HuH-7 (cell line): Measurements from ENCODE around the gene KBTBD7.
A peak's percentile ranks its signal among the peaks of the same experiment; 100 is the strongest.

ENCODE experiments used
- DNase-seq: peaks from one replicate; pipeline ENCODE4 v3.0.0; 2011; ENCODE audit warnings: low spot score

The KBTBD7 gene, protein sequence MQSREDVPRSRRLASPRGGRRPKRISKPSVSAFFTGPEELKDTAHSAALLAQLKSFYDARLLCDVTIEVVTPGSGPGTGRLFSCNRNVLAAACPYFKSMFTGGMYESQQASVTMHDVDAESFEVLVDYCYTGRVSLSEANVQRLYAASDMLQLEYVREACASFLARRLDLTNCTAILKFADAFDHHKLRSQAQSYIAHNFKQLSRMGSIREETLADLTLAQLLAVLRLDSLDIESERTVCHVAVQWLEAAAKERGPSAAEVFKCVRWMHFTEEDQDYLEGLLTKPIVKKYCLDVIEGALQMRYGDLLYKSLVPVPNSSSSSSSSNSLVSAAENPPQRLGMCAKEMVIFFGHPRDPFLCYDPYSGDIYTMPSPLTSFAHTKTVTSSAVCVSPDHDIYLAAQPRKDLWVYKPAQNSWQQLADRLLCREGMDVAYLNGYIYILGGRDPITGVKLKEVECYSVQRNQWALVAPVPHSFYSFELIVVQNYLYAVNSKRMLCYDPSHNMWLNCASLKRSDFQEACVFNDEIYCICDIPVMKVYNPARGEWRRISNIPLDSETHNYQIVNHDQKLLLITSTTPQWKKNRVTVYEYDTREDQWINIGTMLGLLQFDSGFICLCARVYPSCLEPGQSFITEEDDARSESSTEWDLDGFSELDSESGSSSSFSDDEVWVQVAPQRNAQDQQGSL

DNA sequence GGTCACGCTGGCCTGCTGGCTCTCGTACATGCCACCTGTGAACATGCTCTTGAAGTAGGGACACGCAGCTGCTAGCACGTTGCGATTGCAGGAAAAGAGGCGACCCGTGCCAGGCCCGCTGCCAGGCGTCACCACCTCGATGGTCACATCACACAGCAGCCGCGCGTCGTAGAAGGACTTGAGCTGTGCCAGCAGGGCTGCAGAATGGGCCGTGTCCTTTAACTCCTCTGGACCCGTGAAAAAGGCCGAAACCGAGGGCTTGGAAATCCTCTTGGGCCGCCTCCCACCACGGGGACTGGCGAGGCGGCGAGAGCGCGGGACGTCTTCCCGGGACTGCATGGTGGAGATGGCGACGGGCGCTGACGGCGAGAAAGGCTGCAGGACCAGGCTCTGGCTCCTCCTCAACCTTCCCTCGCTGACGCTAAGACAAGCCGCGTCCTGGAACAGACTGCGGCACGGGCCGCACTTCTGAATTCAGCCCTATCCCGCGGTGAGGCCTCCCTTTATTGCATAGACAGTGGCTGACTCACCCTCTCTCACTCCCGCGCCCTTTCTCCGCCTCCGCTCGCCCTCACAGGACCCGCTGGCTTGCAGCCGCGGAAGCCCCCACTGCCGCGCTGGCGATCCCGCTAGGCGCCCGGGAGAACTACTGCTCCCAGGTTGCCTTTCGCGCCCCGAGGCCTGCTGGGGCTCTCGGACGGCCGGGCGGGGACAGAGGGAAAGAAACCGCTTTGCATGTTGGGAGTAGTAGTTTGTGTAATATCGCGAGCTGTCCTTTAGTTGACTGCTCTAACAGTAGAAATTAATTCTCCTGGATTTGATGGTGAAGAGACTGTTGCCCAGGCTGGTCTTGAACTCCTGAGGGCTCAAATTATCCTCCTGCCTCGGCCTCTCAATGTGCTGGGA is at the start of gene KBTBD7:
Gene KBTBD7, minus strand, starts transcription at position 651 of the 906 bp plus-strand sequence. Its CDS starts 312 bp downstream, at position 339.
- peak; percentile 61 for DNase-seq

DNA sequence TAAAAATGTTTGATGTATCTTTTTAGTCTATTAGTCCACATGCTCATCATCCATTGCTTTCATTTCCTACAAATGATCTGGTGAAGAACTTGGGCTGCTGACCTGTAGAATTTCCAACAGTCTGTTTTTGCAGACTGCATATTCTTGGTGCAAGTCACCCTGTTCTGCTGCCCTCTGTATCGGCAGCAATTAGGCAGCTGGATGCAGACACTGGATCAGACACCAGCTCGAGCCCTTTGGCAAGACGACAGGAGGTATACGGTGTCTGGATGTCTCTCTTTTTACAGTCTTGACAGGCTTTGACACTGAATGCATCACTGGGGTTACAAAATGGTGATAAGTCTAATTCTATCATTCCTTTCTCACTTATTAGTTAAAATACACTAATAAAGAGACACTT is 47.3 kb upstream of the KBTBD7 start:
- DNase-seq, result no peak

DNA sequence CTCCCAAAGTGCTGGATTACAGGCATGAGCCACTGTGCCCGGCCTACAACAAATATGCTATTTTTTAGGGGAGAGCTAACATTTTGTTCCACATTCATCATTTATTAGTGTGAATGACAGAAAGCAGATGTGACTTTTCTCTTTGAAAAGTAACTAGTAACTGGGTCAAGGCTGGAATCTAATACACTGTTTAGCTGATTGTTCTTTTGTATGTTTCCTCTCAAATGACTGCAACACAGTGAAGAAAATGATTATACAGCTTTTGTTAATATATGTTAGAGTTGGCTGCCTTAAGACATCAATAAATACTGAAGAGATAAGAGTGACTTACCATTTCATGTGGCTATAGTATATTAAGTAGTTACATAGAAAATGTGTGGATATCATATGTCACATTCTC is 42.0 kb upstream of the KBTBD7 start:
- no peak for DNase-seq

DNA sequence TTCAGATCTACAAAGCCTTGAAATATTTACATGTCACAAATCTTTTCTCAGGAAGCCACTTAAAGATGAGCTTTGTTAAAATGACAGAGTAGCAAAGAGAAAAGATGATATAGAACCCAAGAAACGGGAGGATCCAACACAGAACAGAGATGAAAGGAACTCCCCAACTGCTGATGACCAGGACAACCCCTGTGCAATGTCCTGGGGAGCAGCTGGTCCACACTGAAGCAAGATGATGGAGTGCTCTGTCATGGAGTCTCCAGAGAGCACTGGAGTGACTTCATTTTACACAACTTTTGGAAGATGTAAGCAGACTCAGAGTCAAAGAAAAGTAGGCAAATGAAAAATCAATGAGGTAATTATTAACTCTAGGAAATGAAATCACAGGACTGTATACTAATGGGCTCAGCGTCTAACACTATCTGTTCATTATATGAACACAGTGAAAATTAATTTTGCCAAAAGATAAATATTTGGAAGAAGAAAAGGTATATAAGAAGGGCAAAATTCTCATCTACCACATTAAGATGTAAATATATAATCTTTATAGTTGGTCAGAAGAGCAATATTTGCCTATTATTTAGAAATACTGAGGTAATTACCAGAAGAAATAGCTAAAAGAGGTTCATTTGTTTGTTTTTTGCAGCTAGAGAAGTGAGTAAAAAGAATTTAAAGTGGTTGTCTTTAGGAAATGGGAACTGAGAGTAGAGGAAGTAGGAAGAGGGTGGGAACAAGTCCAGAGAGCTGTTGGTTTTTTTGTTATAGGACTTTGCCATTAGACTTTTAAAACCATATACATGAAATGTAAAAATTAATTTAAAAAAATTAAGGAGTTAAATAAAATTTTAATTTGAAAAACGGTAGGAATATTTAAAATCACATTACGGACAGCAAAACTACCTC is 38.5 kb upstream of the KBTBD7 start:
- DNase-seq, result no peak

DNA sequence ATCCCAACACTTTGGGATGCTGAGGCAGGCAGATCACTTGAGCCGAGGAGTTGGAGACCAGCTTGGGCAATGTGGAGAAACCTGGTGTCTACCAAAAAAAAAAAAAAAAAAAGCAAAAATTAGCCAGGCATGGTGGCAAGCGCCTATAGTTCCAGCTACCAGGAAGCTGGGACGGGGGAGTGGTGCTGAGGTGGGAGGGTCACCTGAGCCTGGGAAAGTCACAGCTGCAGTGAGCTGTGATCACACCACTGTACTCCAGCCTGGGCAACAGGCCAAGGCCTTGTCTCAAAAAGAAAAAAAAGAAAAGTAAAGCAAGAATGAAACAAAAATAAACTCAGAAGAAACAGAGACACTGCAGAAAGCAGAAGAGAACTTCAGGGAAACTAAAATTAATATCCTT is 37.4 kb upstream of the KBTBD7 start:
- DNase-seq, result no peak

DNA sequence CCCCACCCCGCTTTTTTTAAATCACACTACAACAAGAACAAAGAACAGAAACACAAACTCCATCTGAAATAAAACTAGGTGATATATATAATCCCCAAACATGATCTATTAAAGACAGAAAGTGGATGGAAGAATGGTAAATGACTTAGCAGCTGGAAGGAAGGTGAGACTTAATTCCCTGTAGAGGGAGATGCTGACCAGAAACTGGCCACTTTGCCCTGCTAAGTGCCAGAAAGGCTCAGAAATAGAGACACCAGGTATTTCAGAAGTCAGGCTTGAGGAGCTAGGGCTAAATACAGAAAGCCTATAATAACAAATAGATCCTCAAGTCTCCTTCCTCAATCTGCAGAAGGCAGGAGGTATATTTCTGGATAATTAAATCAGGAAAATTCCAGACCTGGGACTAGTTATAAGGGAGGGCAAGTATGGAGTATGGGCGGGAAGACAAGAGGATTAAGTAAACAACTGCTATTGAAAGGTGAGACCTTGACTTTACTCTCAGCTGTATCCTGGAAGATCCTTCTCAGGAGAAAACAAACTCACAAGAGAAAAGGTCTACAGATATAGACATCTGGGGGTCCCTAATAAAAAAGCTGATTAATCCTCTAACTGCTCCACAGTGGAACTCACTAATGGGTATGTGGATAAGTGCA is 36.8 kb upstream of the KBTBD7 start:
- DNase-seq, result no peak

DNA sequence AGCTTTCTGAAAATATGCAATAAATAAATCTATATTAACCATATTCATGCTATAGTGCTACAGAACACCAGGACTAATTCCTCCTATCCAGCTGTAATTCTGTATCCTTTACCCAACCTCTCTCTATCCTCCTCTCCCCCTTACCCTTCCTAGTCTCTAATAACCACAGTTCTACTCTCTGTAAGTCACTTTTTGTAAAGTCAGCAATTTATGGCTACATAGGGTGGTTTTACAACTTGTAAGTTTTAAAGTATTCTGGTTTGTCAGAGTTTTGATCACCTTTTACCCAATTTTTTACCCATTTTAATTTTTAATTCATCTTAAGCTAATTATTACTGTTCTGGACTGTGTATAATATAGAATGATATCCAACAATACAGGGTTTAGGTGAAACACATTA is 35.0 kb upstream of the KBTBD7 start:
- no peak for DNase-seq

DNA sequence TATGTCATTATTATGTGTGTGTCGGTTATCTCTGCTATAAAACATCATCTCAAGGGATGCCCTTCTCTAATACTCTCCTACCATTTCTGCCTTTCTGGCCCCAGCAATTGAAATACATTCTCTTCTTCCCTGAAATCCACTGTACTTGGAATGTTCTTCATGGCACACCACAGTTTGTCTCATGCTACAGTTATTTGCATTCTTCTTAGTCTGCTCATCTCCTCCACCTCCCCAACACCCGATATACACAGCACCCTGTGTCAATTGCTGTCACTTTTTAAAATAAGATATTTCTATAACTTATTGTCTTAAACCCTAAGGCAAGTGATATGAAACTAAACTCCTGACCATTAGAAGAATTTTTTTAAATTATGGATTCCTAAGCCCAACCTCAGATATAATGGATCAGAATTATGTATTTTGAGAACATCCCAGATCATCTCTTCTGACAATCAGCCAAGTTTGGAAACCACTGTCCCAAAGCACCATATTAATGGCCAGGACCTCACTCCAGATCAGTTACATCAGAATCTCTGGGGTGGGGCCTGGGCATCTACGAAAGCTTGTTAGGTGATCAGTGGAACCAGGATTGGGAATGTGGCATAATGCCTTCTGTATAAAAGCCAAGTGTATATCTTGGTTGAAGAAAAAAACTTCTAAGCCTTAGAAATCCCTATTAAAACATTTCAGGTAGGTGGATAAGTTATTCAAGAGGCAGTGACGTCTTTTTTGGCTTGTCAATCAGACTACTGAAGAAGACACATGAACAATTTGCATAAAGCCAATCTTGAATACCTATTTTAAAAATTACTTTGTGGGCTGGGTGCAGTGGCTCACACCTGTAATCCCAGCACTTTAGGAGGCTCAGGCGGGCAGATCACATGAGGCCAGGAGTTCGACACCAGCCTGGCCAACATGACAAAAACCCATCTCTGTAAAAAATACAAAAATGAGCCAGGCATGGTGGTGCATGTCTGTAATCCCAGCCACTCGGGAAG is 30.0 kb upstream of the KBTBD7 start:
- no peak for DNase-seq

DNA sequence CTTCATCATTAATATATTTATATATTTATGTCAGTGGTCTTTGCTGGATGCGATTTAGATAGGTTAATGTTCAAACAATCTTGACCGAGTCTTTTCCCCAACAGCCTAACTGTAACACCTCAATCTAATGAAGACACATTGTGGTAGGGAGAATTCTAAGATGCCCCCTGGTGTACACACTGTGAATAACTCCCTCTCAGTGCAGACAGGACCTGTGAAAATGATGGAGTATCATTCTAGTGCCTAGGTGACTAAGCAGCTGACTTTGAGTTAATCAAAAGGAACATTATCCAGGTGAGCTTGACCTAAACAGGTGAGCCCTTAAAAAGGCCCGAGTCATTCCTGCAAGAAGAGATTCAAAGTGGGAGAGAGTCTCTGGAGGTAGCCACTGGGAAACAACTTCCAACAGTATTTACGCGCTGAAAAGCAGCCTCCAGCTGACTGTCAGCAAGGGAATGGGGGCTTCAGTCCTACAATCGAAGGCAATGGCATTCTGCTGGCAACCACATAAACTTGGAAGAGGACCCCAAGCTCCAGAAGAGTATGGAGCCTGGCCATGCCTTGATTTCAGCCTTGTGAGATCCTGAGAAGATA is 28.0 kb upstream of the KBTBD7 start:
- peak; percentile 32 for DNase-seq

DNA sequence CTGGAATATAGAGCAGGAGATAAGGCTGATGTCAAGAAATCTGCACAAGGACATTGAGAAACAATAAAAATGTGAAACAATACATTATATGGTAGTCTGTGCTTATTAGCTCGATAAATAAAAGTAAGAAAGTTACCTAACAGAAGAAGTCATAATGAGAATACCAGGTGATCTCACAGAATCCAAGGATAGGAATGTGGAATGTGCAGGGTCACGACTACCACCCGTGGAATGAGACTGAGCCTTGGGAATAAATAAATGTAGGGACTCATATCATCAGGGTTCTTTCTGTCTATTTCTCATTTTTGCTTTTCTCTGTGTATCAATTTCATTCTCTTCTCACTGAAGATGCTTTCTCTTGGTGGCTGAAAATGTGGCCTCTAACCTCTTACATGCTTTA is 26.0 kb upstream of the KBTBD7 start:
- DNase-seq, result no peak

DNA sequence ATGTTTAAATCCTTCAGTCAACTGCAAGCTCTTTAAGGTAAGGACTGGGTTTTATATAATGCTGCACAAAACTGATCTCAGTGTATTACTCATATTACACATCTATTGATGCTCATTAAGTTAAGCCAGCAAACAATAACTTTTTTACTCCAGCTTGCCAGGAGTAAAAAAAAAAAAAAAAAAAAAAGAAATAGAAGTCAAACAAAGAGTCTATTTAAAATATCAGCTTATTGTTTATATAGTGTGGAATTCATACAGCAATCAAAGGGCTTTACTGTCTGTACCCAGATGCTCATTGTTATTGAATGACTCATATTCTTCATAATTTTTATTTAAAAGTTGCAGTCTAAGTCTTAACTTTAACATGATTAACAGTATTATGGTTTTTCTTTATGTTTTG is 21.8 kb upstream of the KBTBD7 start:
- no peak for DNase-seq

DNA sequence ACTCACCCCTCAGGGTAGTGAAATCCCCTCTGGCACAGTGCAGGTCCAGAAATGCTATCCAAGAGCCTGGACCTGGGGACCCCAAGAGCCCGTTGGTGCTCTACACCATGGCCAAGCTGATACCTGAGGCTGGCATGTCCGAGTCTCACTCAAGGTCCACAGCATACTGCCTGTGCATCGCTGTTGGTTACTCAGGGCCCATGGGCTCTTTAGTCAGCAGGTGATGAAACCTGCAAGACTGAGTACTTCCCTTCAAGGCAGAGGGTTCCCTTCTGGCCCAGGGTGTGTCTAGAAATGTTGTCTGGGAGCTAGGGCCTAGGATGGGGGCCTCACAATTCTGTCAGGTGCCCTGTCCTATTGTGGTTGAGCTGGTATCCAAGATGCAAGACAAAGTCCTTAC is 19.6 kb upstream of the KBTBD7 start:
- no peak for DNase-seq

DNA sequence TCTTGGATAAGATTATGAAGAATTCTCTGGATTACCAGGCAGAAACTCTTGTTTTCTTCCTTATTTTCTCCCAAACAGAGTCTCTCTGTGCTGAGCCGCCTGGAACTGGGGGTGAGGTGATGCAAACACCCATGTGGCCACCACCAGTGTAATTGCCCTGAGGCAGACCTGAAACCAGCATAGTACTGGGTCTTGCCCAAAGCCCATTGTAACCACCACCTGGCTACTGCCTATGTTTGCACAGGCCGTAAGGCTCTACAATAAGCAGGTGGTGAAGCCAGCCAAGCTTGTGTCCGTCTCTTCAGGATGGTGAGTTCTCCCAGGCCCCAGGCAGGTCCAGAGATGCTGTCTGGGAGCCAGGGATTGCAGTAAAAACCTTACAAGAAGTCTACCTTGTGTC is 18.9 kb upstream of the KBTBD7 start:
- DNase-seq, result no peak

DNA sequence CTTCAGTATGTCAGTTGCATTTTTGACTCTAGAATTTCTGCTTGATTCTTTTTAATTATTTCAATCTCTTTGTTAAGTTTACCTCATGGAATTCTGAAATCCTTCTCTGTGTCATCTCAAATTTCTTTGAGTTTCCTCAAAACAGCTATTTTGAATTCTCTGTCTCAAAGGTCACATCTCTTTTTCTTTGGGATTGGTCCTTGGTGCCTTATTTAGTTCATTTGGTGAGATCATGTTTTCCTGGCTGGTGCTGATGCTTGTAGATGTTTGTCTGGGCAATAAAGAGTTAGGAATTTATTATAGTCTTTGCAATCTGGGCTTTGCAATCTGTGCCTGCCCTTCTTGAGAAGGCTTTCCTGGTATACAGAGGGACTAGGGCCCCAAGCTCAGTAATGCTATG is 18.5 kb upstream of the KBTBD7 start:
- DNase-seq, result no peak

DNA sequence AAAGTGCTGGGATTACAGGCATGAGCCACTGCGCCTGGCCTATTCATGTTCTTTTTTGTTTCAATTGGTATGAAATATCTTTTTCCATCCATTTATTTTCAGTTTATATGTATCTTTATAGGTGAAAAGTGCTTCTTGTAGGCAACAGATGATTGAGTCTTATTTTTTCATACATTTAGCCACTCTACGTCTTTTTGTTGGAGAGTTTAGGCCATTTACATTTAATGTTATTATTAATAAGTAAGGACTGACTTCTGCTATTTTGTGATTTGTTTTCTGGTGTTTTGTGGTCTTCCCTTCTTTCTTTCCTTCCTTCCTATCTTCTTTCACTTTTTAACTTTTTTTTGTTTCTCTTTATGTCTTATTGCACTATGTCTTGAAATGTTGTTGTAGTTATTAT is 16.7 kb upstream of the KBTBD7 start:
- no peak for DNase-seq

DNA sequence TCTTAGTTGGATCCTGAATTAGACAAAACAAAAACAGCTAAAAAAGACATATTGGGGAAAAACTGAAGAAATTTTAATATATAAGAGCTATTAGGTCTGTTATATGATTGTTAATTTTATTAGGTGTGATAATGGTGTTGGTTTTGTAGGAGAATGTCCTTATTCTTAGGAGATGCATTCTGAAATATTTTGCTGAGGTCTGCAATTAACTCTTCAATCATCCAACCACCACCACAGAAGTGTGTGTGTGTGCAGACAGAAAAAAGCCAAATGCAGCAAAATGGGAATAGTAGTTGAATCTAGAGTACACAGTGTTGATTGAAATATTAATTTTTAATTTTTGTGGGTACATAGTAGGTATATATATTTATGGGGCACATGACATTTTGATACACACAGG is 12.1 kb upstream of the KBTBD7 start:
- DNase-seq, result no peak

DNA sequence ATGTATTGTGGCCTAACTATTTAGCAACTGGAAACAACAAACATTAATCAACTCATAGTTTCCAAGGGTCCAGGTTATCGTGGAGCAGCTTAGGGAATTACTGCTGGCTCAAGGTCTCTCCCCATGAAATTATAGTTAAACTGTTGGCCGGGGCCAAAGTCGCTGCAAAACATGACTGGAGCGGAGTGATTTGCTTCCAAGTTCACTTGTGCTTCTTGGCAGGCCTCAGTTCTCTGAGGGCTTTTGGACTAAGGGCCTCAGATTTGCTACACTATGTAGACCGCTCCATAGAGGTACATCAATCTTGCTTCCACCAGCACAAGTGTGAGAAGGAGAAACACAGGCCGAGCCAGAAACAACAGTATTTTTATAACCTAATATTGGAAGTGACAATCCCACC is 9.4 kb upstream of the KBTBD7 start:
- no peak for DNase-seq

DNA sequence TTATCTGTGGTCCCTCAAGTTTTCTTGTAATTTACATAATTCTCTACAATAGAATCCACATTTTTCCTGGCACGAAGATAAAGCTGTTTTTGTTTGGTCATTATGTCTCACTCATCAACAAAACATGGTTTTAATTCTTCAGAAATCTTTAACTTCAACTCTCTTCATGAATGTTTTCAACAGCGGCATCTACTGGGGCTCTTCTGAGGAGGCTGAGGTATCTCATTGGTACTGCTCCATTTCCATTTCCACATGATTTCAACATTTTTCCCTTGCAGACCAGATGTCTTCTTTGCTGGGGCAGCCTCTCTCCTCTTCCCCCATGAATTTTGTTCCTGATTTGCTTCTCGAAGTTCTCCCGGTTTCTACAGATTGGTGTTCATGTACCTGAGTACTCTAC is 5.8 kb upstream of the KBTBD7 start:
- no peak for DNase-seq

DNA sequence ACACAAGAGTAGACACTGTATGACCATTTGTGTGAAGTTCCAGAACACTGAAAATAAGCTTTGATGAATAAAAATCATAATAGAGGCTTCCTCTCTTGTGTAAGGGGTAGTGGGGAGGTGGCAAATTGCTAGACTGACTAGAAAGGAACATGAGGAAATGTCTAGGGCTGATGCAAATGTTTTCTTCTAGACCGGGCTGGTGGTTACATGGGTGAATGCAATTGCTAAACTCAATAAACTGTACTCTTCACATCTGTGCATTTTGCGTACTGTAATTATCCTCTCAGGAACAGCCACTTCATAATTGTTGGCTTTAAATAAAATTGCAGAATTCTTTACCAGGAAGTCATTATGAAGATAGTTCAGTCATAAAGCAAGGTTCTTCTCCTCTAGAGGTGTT is 5.2 kb upstream of the KBTBD7 start:
- no peak for DNase-seq
